NCI-H2196 treated with DMSO at 0.1 percent for 48 hours (cell line): ENCODE results near the gene TENT4B.

ENCODE experiments used
- DNase-seq: peaks from one replicate; lab custom pipeline; 2025; ENCODE audit not compliant: unreplicated experiment; lab: John Stamatoyannopoulos, UW

The TENT4B gene

DNA sequence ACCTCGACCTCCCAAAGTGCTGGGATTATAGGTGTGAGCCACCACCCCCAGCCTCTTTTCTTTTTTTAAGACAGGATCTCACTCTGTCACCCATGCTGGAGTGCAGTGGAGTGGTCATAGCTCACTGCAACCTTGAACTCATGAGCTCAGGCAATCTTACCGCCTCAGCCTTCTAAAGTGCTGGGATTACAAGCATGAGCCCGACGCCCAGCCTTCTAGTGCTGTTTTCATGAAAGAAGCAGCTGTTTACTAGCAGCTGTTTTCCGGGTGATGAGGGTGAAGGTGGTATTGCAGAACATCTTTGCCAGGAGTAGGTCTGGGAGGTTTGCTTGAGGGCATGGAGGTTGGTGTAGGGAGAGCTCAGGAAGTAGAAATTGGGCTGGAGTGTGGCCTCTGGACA is 115.2 kb downstream of the TENT4B start:
- DNase-seq = no peak

GRCh38 chr16:50269061-50269705 is 116.1 kb downstream of the TENT4B start:
- DNase-seq = no peak

- no peak for DNase-seq
Observed at GRCh38 chr16:50269769-50270509, 116.8 kb downstream of the TENT4B start.

DNA sequence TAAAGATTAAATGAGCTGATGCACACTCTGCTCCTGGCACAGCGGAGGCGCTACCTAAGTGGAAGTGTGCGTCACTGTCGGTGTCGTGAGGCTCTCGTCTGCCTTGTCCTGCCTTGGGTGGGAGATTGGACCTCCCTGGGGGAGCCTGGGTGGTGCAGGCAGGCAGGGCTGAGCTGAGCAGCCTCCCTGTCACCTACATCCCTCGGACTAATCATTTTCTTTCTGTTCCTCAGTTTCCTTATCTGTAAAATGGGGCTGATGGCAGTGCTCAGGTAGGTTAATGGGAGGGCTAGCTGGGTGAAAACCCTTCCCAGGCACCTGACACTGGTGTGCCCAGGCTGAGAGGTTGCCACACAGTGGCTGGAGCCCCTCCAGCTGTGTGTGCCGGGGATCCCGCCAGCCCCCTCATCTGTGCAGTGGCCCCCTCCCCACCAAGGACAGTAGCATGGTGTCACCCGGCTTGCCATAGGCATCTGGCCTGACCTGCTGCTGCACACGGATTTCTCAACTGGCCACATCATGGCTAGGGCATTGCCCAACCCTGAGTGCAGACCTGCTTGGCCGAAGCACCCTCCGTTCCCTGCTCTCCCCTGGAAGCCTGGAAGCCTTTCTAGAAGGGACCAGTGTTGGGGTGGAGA is 117.5 kb downstream of the TENT4B start:
- no peak for DNase-seq

DNA sequence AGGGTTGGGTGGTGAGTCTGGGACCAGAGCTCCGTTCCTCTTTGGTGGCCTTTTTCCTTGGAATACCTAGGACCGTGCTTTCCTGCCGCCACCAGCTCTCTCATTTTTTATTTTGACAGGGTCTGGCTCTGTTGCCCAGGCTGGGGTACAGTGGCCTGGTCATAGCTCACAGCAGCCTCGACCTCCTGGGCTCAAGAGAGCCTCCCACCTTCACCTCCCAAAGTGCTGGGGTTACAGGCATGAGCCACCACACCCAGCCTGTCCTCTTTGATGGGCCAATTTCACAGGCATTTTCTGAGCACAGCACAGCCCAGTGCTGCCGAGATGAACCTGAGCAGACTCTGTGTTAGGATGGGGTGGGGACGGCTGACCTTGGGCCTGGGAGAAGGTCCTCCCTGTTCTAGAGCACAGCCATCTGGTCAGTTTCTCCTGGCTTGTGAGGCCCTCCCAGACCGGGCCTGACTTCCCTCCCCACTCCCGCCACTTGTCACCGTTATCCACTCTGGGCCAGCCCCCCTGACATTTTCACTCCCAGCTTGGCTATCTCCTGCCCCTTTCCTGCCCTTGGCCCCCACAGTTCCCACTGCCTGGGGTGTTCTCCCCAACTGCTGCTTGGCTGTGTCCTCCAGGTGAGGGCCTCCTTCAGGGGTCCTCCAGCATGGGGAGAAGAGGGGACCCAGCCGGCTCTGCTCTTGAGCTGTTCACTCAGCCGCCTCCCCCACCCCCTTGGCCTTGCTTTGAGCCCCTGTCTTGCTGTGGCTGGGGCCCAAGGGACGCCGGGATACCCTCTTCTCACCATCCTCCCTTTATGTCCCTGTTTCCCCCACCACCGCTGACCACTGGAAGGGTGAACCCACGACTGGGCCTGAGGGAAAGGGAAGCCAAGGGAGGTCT is 118.3 kb downstream of the TENT4B start:
- no peak for DNase-seq

GRCh38 chr16:50272111-50272571 is 119.0 kb downstream of the TENT4B start:
- DNase-seq = no peak

DNA sequence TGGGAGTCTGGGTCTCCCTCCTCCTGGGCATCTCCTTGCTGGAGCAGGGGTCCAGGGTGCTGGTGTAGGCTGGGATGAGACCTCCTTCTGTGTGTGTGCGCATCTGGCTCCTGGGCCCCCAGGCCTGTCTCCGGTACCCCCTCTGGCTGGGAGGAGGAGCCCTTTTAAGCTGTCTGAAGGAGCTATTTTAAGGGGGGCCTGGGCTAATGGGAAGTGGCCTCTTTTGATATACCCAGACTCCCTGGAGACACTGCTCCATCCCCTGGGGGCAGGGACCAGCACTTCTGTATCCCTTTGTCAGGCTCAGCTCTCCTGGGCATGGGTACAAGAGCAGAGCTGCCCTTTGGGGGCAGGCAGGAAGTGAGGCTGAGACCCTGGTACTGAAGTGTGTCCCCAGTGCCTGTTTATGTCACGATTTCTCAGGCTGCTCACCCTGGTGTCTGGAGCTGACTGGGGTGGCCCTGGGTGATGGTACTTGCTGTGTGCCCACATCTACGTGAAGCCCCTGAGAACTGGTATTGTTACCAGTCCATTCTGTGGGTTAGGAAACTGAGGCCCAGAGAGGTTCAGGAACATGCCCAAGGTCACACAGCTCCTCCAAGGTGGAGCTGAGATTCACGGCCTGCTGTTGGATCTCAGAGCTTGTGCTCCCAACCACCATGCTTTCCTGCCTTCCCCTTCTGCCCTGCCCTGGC is 119.7 kb downstream of the TENT4B start:
- DNase-seq = no peak

DNA sequence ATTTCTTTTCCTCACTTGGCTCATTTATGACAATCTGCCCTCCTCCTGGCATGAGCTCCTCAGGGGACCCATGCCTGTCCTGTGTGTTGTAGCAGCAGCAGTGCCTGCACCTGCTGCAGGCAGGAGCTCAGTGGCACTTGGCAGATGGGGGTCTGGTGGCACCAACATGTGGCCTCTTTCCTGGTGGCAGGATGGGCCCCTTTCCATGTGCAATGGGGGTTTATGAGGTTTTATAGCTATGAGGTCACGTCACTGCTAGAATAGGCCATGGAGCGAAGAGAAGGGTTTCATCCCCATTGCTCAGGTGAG is 120.2 kb downstream of the TENT4B start:
- DNase-seq = no peak

DNA sequence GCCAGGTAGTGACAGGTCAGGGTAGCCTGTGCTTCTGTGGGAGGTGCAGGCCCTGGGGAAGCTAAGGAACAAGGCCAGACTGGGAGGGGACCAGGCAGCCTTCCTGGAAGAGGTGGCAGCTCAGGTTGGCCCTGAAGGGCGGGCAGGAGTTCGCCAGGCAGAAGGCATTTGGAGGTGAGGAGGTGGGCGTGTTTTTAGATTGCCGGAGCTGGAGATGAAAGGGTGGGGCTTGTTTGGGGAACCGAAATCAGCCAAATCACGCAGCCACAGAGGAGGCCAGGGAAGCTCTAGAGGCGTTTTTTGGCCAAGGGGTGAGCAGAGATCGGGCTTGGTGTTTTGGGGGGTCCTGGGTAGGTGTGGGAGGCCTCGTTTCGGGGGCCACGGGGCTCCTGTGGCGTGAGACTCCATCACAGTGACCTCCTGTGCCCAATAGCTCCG is 120.8 kb downstream of the TENT4B start:
- DNase-seq = no peak

GRCh38 chr16:50274326-50275097 is 121.4 kb downstream of the TENT4B start:
- DNase-seq = no peak

DNA sequence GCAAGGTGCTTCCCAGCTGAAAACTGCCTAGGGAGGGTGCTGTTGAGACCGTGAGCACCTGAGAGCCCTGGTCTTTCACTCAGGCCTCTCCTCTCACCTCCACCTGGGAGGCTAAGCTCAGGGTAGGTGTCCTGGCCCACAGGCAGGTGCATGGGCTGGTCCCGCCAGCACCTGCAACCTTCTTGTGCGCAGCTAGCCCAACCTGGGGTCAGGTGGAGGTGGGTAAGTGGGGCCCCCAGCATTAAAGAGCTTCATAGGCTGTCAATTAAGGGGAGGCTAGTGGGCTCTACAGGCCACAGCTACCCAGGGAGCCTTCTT is 122.0 kb downstream of the TENT4B start:
- no peak for DNase-seq

GRCh38 chr16:50275428-50276325 is 122.6 kb downstream of the TENT4B start:
- no peak for DNase-seq

DNA sequence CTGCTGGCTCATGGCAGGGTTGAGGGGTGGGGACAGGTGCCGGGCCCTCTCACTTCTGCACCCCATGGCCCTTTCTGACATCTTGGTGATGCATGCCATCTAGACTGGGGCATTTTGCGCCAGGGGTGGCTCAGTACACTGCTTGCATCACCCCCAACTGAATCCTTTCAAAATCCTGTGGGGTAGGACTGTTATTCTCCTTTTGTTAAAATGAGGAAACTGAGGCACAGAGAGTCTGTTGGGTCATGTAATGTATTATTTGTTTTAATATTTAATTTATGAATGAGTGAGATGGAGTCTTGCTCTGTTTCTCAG is 123.2 kb downstream of the TENT4B start:
- no peak for DNase-seq

GRCh38 chr16:50276801-50277555 is 123.9 kb downstream of the TENT4B start:
- DNase-seq = no peak

- no peak for DNase-seq
Observed at GRCh38 chr16:50278251-50278650, 125.1 kb downstream of the TENT4B start.

DNA sequence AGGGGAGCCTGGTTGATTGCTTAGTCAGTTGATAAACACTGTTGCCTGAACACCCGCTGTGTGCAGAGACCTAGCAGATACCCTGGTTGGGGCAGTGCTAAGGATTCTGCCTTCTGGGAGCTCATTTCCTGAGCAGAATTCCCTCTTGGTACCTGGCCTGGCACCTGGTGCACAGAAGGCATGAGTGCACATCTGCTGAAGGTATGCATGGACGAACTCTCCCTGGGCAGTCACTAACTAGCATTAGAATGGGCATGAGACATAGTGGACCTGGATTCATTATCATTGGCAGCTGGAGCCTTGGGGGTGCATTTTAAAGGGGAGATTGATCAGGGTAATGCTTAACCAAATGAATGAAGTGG is 126.4 kb downstream of the TENT4B start:
- no peak for DNase-seq

GRCh38 chr16:50280932-50281331 is 127.8 kb downstream of the TENT4B start:
- DNase-seq = no peak
